MM.1S (cell line): ENCODE data around the gene LATS1.

Source experiments
- DNase-seq: peaks from one replicate; pipeline ENCODE4 v3.0.0-alpha.2; 2015
- H2AFZ ChIP-seq: fragments of 300-600 bp; sonication (generic); 2 replicates; pipeline ENCODE4 v1.6.0; 2016; ENCODE audit warnings: antibody characterized with exemption, low read length
- H3F3A ChIP-seq: fragments of 300-600 bp; sonication (generic); 2 replicates; pipeline ENCODE4 v1.6.1; 2016; ENCODE audit warnings: mild to moderate bottlenecking, antibody characterized with exemption, low read length, moderate library complexity, mixed read lengths; ENCODE audit not compliant: insufficient read depth
- H3K27ac ChIP-seq: fragments of 300-600 bp; sonication (generic); 2 replicates; pipeline ENCODE4 v1.5.1; 2016; ENCODE audit warnings: mild to moderate bottlenecking, low read length
- H3K27me3 ChIP-seq: fragments of 300-600 bp; sonication (generic); replicated peaks from 2 replicates; pipeline ENCODE4 v1.6.0; 2016; ENCODE audit warnings: low read length; ENCODE audit not compliant: insufficient read depth
- H3K36me3 ChIP-seq: fragments of 300-600 bp; sonication (generic); replicated peaks from 2 replicates; pipeline ENCODE4 v1.6.1; 2016; ENCODE audit warnings: mild to moderate bottlenecking, low read length, mixed read lengths; ENCODE audit not compliant: insufficient read depth
- H3K4me1 ChIP-seq: fragments of 300-600 bp; sonication (generic); 2 replicates; pipeline ENCODE4 v1.6.1; 2016; ENCODE audit warnings: low read length, mixed read lengths
- H3K4me2 ChIP-seq: fragments of 300-600 bp; sonication (generic); 2 replicates; pipeline ENCODE4 v1.6.0; 2016; ENCODE audit warnings: low read depth, low read length
- H3K4me3 ChIP-seq: fragments of 300-600 bp; sonication (generic); 2 replicates; pipeline ENCODE4 v1.5.1; 2016; ENCODE audit warnings: low read length, mixed read lengths
- H3K79me2 ChIP-seq: fragments of 300-600 bp; sonication (generic); 2 replicates; pipeline ENCODE4 v1.6.1; 2016; ENCODE audit warnings: mixed run types, low read length, mixed read lengths
- H3K9ac ChIP-seq: fragments of 300-600 bp; sonication (generic); 2 replicates; pipeline ENCODE4 v1.6.1; 2016; ENCODE audit warnings: low read length, mixed read lengths
- H3K9me2 ChIP-seq: fragments of 300-600 bp; sonication (generic); replicated peaks from 2 replicates; pipeline ENCODE4 v1.6.1; 2016; ENCODE audit warnings: mild to moderate bottlenecking, low read length, mixed read lengths; ENCODE audit not compliant: insufficient read depth
- H3K9me3 ChIP-seq: fragments of 300-600 bp; sonication (generic); replicated peaks from 2 replicates; pipeline ENCODE4 v1.6.1; 2016; ENCODE audit warnings: mild to moderate bottlenecking, low read length, mixed read lengths; ENCODE audit not compliant: insufficient read depth
- H4K20me1 ChIP-seq: fragments of 300-600 bp; sonication (generic); 2 replicates; pipeline ENCODE4 v1.6.1; 2016; ENCODE audit warnings: mild to moderate bottlenecking, low read length, moderate library complexity, mixed read lengths; ENCODE audit not compliant: insufficient read depth
- CTCF ChIP-seq: fragments of 300-600 bp; sonication (generic); IDR thresholded peaks from 2 replicates; pipeline ENCODE4 v1.5.1; 2016; ENCODE audit warnings: antibody characterized with exemption, low read length, mixed read lengths
- EZH2 ChIP-seq: fragments of 300-600 bp; sonication (generic); optimal IDR thresholded peaks from 2 replicates; pipeline ENCODE3; 2017; ENCODE audit warnings: low read depth, mild to moderate bottlenecking, antibody characterized with exemption, low read length, mixed read lengths
- EZH2phosphoT487 ChIP-seq: fragments of 300-600 bp; sonication (generic); IDR thresholded peaks from 2 replicates; pipeline ENCODE4 v1.6.1; 2018; ENCODE audit warnings: antibody characterized with exemption, low read length

The LATS1 gene

GRCh38 chr6:149734915-149735314, 17.0 kb upstream of the LATS1 start:
- Histone ChIP-seq H4K20me1 (no peaks in the 10 kb centered on the region), H3K79me2 (no peaks in the 10 kb centered on the region), H3K4me1 (no peaks in the 10 kb centered on the region), H3K9me2 (no peaks in the 10 kb centered on the region), H3K4me3 (no peak overlapping the region), H3K27me3 (no peaks in the 10 kb centered on the region), H3K27ac (no peak overlapping the region), H3K36me3 (no peaks in the 10 kb centered on the region), H3K9ac (no peak overlapping the region), H2AFZ (no peak overlapping the region), H3F3A (no peaks in the 10 kb centered on the region), H3K4me2 (no peak overlapping the region), H3K9me3 (no peaks in the 10 kb centered on the region)
- TF ChIP-seq EZH2phosphoT487 (no peak), EZH2 (no peak), CTCF (no peak)
- no peak for DNase-seq

DNA sequence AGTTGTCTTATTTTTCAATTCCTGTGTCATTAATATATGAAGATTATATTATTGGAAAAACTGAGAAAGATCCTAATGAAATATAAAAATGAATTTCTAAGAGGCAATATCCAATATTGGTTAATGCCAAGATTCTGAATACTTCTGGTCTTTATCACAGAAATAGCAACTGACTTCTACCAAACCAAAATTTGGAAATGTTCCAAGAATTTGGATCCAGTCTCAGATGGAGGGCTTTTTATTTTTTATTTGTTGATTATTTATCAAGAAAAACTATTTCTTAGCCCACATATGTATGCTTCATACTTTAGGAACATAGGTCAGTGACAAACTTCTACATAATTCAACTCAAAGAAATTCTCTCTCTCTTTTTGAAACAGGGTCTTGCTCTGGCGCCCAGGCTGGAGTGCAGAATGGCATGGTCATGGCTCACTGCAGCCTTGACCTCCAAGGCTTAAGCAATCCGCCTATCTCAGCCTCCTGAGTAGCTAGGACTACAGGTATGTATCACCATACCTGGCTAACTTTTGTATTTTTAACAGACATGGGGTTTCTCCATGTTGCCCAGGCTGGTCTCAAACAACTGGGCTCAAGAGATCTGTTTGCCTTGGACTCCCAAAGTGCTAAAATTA, 15.3 kb upstream of the LATS1 start:
- Histone ChIP-seq H3F3A (no peaks in the 10 kb centered on the region), H3K4me3 (no peak overlapping the region), H3K27ac (no peak overlapping the region), H3K9ac (no peak overlapping the region), H4K20me1 (no peaks in the 10 kb centered on the region), H3K4me1 (no peaks in the 10 kb centered on the region), H3K79me2 (no peaks in the 10 kb centered on the region), H2AFZ (no peak overlapping the region), H3K36me3 (no peaks in the 10 kb centered on the region), H3K27me3 (no peaks in the 10 kb centered on the region), H3K9me3 (no peaks in the 10 kb centered on the region), H3K9me2 (no peaks in the 10 kb centered on the region), H3K4me2 (no peak overlapping the region)
- TF ChIP-seq EZH2phosphoT487: no peak
- no peak for TF ChIP-seq EZH2
- TF ChIP-seq CTCF: no peak
- DNase-seq: no peak

DNA sequence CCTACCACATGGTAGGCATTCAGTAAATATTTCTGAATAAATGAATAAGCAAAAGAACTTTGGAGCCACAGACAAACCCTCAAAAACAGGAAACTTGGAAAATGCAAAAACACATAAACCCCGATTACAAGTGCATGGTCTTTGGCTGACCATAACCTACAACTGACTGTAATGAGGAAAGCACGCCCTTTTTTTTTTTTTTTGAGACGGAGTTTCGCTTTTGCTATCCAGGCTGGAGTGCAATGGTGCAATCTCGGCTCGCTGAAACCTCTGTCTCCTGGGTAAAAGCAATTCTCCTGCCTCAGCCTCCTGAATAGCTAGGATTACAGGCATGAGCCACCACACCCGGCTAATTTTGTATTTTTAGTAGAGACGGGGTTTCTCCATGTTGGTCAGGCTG, 11.9 kb upstream of the LATS1 start:
- Histone ChIP-seq H3F3A (no peaks in the 10 kb centered on the region), H3K4me2 (no peak overlapping the region), H3K4me3 (no peak overlapping the region), H3K4me1 (no peaks in the 10 kb centered on the region), H3K9me2 (no peaks in the 10 kb centered on the region), H3K27ac (no peak overlapping the region), H3K36me3 (no peaks in the 10 kb centered on the region), H4K20me1 (no peaks in the 10 kb centered on the region), H3K9ac (no peak overlapping the region), H2AFZ (no peak overlapping the region), H3K27me3 (no peaks in the 10 kb centered on the region), H3K9me3 (no peaks in the 10 kb centered on the region), H3K79me2 (no peaks in the 10 kb centered on the region)
- DNase-seq: no peak
- TF ChIP-seq EZH2: no peak

DNA sequence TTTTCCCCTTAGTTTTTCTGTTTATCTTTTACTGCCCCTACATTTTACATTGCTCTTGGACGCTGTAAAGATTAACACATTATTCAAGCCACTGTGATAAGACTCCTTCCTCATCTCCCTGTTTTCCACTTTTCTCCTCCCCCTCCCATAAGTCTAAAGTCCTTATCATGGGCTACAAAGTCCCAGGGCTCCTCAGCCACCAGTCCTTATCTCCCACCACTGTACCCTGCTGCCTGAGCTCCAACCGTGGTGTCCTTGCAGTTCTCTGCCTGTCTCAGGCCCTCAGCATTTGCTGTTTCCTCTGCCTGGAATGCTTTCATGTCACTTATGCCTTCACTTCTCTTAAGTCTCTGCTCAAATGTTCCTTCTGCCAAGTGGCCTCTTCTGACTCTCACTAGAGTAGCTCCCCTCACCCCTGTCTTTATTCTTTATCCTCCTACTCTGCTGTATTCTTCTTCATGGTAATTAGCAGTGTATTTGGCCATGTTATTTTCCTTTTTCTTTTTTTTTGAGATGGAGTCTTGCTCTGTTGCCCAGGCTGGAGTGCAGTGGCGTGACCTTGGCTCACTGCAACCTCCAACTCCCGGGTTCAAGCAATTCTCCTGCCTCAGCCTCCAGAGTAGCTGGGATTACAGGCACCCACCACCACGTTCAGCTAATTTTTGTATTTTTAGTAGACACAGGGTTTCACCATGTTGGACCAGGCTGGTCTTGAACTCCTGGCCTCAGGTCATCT, 10.8 kb upstream of the LATS1 start:
- Histone ChIP-seq H3K4me1 (no peaks in the 10 kb centered on the region), H3K27ac (no peak overlapping the region), H3K27me3 (no peaks in the 10 kb centered on the region), H3K4me2 (no peak overlapping the region), H3F3A (no peaks in the 10 kb centered on the region), H2AFZ (no peak overlapping the region), H3K9me2 (no peaks in the 10 kb centered on the region), H3K79me2 (no peaks in the 10 kb centered on the region), H3K4me3 (no peak overlapping the region), H3K9ac (no peak overlapping the region), H3K36me3 (no peaks in the 10 kb centered on the region), H3K9me3 (no peaks in the 10 kb centered on the region), H4K20me1 (no peaks in the 10 kb centered on the region)
- TF ChIP-seq CTCF: no peak
- TF ChIP-seq EZH2: no peak
- TF ChIP-seq EZH2phosphoT487: no peak
- DNase-seq: no peak
